A673 (cell line): Measurements from ENCODE around the gene CRYGC.

ENCODE experiments used
- EZH2 ChIP-seq: fragments of 200-600 bp; sonication (generic); IDR thresholded peaks from 2 replicates; pipeline ENCODE4 v1.6.1; 2017; ENCODE audit warnings: borderline replicate concordance, low read depth, mild to moderate bottlenecking, mixed read lengths, antibody characterized with exemption, low read length; ENCODE audit not compliant: poor library complexity, severe bottlenecking
- TF ChIP-seq, protein P1 (sequence below): fragments of 300-800, 200-600 bp; sonication (generic); conservative IDR thresholded peaks from 2 replicates; pipeline ENCODE4 v1.5.1; 2017; ENCODE audit warnings: low read depth, mild to moderate bottlenecking, antibody characterized with exemption, low read length, moderate library complexity, mixed read lengths

GRCh38 chr2:208163489-208163888 lies 33.9 kb upstream of the CRYGC start, which contains the start of gene CRYGA:
- TF ChIP-seq, protein P1, sequence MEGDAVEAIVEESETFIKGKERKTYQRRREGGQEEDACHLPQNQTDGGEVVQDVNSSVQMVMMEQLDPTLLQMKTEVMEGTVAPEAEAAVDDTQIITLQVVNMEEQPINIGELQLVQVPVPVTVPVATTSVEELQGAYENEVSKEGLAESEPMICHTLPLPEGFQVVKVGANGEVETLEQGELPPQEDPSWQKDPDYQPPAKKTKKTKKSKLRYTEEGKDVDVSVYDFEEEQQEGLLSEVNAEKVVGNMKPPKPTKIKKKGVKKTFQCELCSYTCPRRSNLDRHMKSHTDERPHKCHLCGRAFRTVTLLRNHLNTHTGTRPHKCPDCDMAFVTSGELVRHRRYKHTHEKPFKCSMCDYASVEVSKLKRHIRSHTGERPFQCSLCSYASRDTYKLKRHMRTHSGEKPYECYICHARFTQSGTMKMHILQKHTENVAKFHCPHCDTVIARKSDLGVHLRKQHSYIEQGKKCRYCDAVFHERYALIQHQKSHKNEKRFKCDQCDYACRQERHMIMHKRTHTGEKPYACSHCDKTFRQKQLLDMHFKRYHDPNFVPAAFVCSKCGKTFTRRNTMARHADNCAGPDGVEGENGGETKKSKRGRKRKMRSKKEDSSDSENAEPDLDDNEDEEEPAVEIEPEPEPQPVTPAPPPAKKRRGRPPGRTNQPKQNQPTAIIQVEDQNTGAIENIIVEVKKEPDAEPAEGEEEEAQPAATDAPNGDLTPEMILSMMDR, result no peak
- no peak for TF ChIP-seq EZH2
